WI38 (cell line): ENCODE data around the gene MRGPRE.

Source experiments
- H3K4me3 ChIP-seq: 2 replicates; pipeline ENCODE4 v1.5.1; 2011; ENCODE audit warnings: low read depth, mild to moderate bottlenecking, control low read depth, low read length
- TF ChIP-seq, protein P1 (sequence below): IDR thresholded peaks from 2 replicates; pipeline ENCODE4 v1.5.1; 2012; ENCODE audit warnings: low read depth, mild to moderate bottlenecking, control low read depth, low read length

MRGPRE gene

DNA sequence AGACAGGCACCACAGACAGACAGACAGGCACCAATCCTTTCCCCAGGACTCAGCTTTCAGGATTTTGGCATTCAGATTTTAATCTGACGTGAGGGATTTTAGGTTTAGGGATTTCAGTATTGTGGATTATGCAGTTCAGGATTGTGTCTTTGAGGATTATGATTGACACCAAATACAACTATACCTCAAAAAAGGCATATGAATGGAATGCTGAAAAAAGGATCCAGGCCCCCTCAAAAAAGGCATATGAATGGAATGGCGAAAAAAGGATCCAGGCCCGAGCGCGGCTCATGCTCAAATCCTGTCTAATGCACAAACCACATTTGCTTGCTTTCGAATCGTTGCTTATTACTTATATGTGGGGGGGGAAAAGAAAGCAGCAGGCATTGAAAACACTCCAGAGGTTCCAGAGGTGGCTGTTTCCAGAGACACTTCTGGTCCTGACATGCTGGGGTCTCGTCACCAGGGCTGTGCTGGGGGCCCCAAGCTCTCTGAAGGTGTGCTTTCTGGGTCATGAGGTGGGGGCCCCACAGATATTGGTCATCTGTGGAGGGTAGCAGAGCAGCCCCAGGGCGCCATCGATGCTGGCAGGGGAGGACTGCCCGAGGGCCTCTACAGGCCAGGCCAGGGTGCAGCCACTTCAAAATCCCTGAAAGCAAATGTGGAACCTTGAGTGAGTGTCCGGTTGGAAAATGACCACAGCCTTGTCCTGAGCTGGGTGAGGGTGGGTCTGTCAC is 50.3 kb downstream of the MRGPRE start:
- H3K4me3 ChIP-seq, result no peak overlapping the region
- TF ChIP-seq, protein P1, sequence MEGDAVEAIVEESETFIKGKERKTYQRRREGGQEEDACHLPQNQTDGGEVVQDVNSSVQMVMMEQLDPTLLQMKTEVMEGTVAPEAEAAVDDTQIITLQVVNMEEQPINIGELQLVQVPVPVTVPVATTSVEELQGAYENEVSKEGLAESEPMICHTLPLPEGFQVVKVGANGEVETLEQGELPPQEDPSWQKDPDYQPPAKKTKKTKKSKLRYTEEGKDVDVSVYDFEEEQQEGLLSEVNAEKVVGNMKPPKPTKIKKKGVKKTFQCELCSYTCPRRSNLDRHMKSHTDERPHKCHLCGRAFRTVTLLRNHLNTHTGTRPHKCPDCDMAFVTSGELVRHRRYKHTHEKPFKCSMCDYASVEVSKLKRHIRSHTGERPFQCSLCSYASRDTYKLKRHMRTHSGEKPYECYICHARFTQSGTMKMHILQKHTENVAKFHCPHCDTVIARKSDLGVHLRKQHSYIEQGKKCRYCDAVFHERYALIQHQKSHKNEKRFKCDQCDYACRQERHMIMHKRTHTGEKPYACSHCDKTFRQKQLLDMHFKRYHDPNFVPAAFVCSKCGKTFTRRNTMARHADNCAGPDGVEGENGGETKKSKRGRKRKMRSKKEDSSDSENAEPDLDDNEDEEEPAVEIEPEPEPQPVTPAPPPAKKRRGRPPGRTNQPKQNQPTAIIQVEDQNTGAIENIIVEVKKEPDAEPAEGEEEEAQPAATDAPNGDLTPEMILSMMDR, result no peak

DNA sequence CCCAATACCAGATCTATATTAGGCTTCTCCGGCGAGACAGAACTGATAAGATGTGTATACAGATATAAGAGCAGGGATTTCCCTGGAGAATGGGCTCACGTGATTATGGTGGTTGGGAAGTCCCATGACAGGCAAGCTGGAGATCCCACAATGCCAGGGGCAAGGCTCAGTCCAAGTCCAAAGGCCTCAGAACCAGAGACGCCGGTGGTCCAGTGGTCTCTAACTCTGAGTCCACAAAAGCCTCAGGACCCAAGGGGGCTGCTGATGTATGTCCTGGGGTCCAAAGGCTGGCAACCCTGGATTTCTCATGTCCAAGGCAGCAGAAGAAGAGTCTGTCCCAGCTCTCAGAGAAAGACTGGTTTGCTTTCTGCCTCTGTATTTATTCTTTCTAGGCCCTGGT is 51.3 kb downstream of the MRGPRE start:
- TF ChIP-seq, protein P1, result no peak
- H3K4me3 ChIP-seq, result no peak overlapping the region

DNA sequence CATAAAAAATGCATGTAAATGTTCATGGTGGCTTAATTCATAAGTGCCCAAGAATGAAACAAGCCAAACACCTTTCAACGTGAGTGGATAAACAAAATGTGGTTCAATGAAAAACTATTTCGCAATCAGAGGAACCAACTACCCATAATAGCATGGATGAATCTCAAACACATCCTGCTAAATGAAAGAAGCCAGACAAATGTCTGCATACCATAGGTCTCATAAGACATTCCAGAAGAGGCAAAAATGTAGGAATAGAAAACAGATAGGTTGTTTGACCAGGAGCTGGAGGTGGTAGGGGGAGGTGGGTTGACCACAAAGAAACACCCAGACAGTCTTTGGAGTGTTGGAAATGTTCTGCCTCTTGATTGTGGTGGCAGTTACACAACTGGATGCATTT is 53.9 kb downstream of the MRGPRE start:
- TF ChIP-seq, protein P1, result no peak
- H3K4me3 ChIP-seq, result no peak overlapping the region

DNA sequence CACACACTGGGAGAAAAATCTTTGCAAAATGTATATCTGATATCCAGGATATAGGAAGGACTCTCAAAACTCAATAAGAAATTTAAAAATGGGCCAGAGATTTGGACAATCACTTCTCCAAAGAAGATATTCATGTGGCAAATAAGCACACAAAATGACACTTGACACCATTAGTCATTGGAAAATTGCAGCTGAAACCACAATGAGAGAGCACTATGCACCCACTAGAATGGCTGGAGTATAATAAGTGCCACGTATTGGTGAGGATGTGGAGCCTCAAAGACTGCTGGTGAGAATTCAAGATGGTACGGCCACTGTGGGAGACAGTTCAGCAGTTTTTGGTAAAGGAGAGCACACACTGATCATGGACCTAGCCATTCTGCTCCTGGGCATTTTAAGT is 54.3 kb downstream of the MRGPRE start:
- no peak overlapping the region for H3K4me3 ChIP-seq
- TF ChIP-seq, protein P1, result no peak
